ENCODE measurements around the gene AQP7.

GRCh38 chr9:33416996-33417395 lies 14.6 kb upstream of the AQP7 start:
- TF ChIP-seq POLR2A (IDR thresholded peaks at IDR 0.05) (no peak), CTCF (IDR thresholded peaks at IDR 0.05 in 4 of 5, conservative IDR thresholded peaks at IDR 0.05 in 1 of 5) (no peak)

Measured in gastrocnemius medialis (tissue), 4 donors.